ENCODE results near the gene GMPPB.
"Not testable (repeated sequence)": the region's sequence is repeated elsewhere in the genome, so short reads cannot be mapped to it uniquely, and the experiment has no call there.

Gene GMPPB

GRCh38 chr3:49686346-49686745 lies 37.4 kb downstream of the GMPPB start:
- Mint-ChIP-seq H3K4me3 (peak overlapping the region; percentile 73 to 76), H3K36me3 (peaks cover 26% of the 10 kb centered on the region in 2 donors), H3K4me1 (peaks cover 24 to 55% of the 10 kb centered on the region in 2 donors)
- not testable (repeated sequence) for H3K27ac Mint-ChIP-seq, H3K9me3 Mint-ChIP-seq, DNase-seq, H3K27me3 Mint-ChIP-seq
- ATAC-seq (replicated peaks): peak in 1 of 2 donors; percentile 20

- not testable (repeated sequence) for DNase-seq, H3K27ac Mint-ChIP-seq, H3K4me3 Mint-ChIP-seq, H3K27me3 Mint-ChIP-seq, H3K9me3 Mint-ChIP-seq
- H3K4me1 Mint-ChIP-seq: peaks cover 22 to 55% of the 10 kb centered on the region in 2 donors
- peaks cover 27% of the 10 kb centered on the region in 2 donors for H3K36me3 Mint-ChIP-seq
- ATAC-seq (replicated peaks): peak in 1 of 2 donors; percentile 3
These were observed 37.9 kb downstream of the GMPPB start for GRCh38 chr3:49685846-49686245.

GRCh38 chr3:49685103-49685502 lies 38.6 kb downstream of the GMPPB start:
- Mint-ChIP-seq H3K4me3 (peak overlapping the region; percentile 50 to 64), H3K4me1 (peaks cover 24 to 55% of the 10 kb centered on the region in 2 donors), H3K36me3 (peaks cover 34% of the 10 kb centered on the region in 2 donors)
- H3K27me3 Mint-ChIP-seq; ATAC-seq (replicated peaks); H3K27ac Mint-ChIP-seq; DNase-seq; H3K9me3 Mint-ChIP-seq: not testable (repeated sequence)

- not testable (repeated sequence) for H3K27ac Mint-ChIP-seq; H3K4me3 Mint-ChIP-seq; H3K9me3 Mint-ChIP-seq; DNase-seq; H3K27me3 Mint-ChIP-seq; ATAC-seq (replicated peaks)
- peaks cover 24 to 54% of the 10 kb centered on the region in 2 donors for H3K4me1 Mint-ChIP-seq
- H3K36me3 Mint-ChIP-seq: peaks cover 39 to 41% of the 10 kb centered on the region in 2 donors
These were observed 39.3 kb downstream of the GMPPB start for GRCh38 chr3:49684453-49684852.

GRCh38 chr3:49683162-49683561 lies 40.6 kb downstream of the GMPPB start:
- Mint-ChIP-seq H3K27ac (no peak overlapping the region), H3K4me3 (no peak overlapping the region), H3K36me3 (peaks cover 44 to 46% of the 10 kb centered on the region in 2 donors), H3K9me3 (no peaks in the 10 kb centered on the region), H3K4me1 (peaks cover 22 to 41% of the 10 kb centered on the region in 2 donors), H3K27me3 (peaks cover 5% of the 10 kb centered on the region in 2 donors)
- DNase-seq (no peak), ATAC-seq (replicated peaks) (no peak)

GRCh38 chr3:49681543-49681942 lies 42.2 kb downstream of the GMPPB start:
- Mint-ChIP-seq H3K9me3 (no peaks in the 10 kb centered on the region), H3K4me3 (no peak overlapping the region), H3K27ac (no peak overlapping the region), H3K36me3 (peaks cover 54 to 60% of the 10 kb centered on the region in 2 donors), H3K4me1 (peaks cover 24 to 34% of the 10 kb centered on the region in 2 donors), H3K27me3 (peaks cover 5% of the 10 kb centered on the region in 2 donors)
- DNase-seq (no peak), ATAC-seq (replicated peaks) (peak in 1 of 2 donors; percentile 10)

- no peak overlapping the region for H3K27ac Mint-ChIP-seq
- peaks cover 25 to 32% of the 10 kb centered on the region in 2 donors for H3K4me1 Mint-ChIP-seq
- peak; percentile 76 to 78 for ATAC-seq (replicated peaks)
- H3K36me3 Mint-ChIP-seq: peaks cover 55 to 62% of the 10 kb centered on the region in 2 donors
- no peaks in the 10 kb centered on the region for H3K9me3 Mint-ChIP-seq
- H3K4me3 Mint-ChIP-seq: peak overlapping the region in 1 of 2 donors; percentile 39
- no peak for DNase-seq
- H3K27me3 Mint-ChIP-seq: peaks cover 5% of the 10 kb centered on the region in 2 donors
These were observed 42.6 kb downstream of the GMPPB start for GRCh38 chr3:49681232-49681522.

- Mint-ChIP-seq H3K4me3 (peak overlapping the region in 1 of 2 donors; percentile 39), H3K27me3 (peaks cover 5% of the 10 kb centered on the region in 2 donors), H3K9me3 (no peaks in the 10 kb centered on the region), H3K36me3 (peaks cover 60 to 67% of the 10 kb centered on the region in 2 donors), H3K4me1 (peaks cover 28 to 32% of the 10 kb centered on the region in 2 donors), H3K27ac (peak overlapping the region; percentile 39)
- ATAC-seq (replicated peaks): peak; percentile 76 to 80
- DNase-seq: no peak
These were observed 43.1 kb downstream of the GMPPB start for GRCh38 chr3:49680493-49681231.

- Mint-ChIP-seq H3K4me1 (peaks cover 38 to 40% of the 10 kb centered on the region in 2 donors), H3K27me3 (no peaks in the 10 kb centered on the region), H3K4me3 (no peak overlapping the region), H3K9me3 (no peaks in the 10 kb centered on the region), H3K27ac (no peak overlapping the region), H3K36me3 (peaks cover 37 to 50% of the 10 kb centered on the region in 2 donors)
- DNase-seq: no peak
- ATAC-seq (replicated peaks): no peak
These were observed 47.8 kb downstream of the GMPPB start for GRCh38 chr3:49675912-49676311.

- peak; percentile 30 to 32 for ATAC-seq (replicated peaks)
These were observed 49.2 kb downstream of the GMPPB start for GRCh38 chr3:49674497-49674983.

GRCh38 chr3:49673715-49674496 lies 49.8 kb downstream of the GMPPB start, which contains the start of gene APEH:
Gene APEH, plus strand, starts transcription at chr3:49674351. Its CDS starts 51 bp downstream, at chr3:49674402.
- H3K27me3 Mint-ChIP-seq: no peaks in the 10 kb centered on the region
- ATAC-seq (replicated peaks): peak; percentile 88 to 89
- H3K4me3 Mint-ChIP-seq: peak within 1 kb of the TSS; percentile 95 to 98
- H3K4me1 Mint-ChIP-seq: peaks cover 24 to 30% of the 10 kb centered on the region in 2 donors
- H3K27ac Mint-ChIP-seq: peak within 1 kb of the TSS; percentile 99
- H3K9me3 Mint-ChIP-seq: no peaks in the 10 kb centered on the region
- peaks cover 25 to 35% of the 10 kb centered on the region in 2 donors for H3K36me3 Mint-ChIP-seq
- peak; percentile 98 for DNase-seq

More at GRCh38 chr3:49674497-49674983, 49.2 kb downstream of the GMPPB start:
- no peak for DNase-seq
- H3K4me3 Mint-ChIP-seq: peak overlapping the region; percentile 95 to 98
- H3K27ac Mint-ChIP-seq: peak overlapping the region; percentile 99
- H3K36me3 Mint-ChIP-seq: peaks cover 25 to 36% of the 10 kb centered on the region in 2 donors
- no peaks in the 10 kb centered on the region for H3K27me3 Mint-ChIP-seq
- H3K4me1 Mint-ChIP-seq: peaks cover 24 to 30% of the 10 kb centered on the region in 2 donors
- no peaks in the 10 kb centered on the region for H3K9me3 Mint-ChIP-seq

- ATAC-seq (replicated peaks): peak; percentile 3 to 4
- H3K9me3 Mint-ChIP-seq: no peaks in the 10 kb centered on the region
- peaks cover 0 to 3% of the 10 kb centered on the region in 2 donors for H3K27me3 Mint-ChIP-seq
- peak overlapping the region; percentile 95 to 98 for H3K4me3 Mint-ChIP-seq
- peak overlapping the region; percentile 99 for H3K27ac Mint-ChIP-seq
- peak; percentile 31 for DNase-seq
- H3K4me1 Mint-ChIP-seq: peaks cover 24 to 29% of the 10 kb centered on the region in 2 donors
- peaks cover 20 to 31% of the 10 kb centered on the region in 2 donors for H3K36me3 Mint-ChIP-seq
These were observed 50.5 kb downstream of the GMPPB start for GRCh38 chr3:49673121-49673714.

- peak; percentile 55 for DNase-seq
- H3K4me1 Mint-ChIP-seq: peaks cover 23 to 24% of the 10 kb centered on the region in 2 donors
These were observed 52.2 kb downstream of the GMPPB start for GRCh38 chr3:49671291-49672288.

More at GRCh38 chr3:49671291-49672288, 52.2 kb downstream of the GMPPB start:
- peak in 1 of 2 donors; percentile 6 for ATAC-seq (replicated peaks)
- H3K36me3 Mint-ChIP-seq: peaks cover 10 to 16% of the 10 kb centered on the region in 2 donors
- no peaks in the 10 kb centered on the region for H3K9me3 Mint-ChIP-seq
- H3K27ac Mint-ChIP-seq: peak overlapping the region; percentile 3
- peaks cover 6 to 7% of the 10 kb centered on the region in 2 donors for H3K27me3 Mint-ChIP-seq
- H3K4me3 Mint-ChIP-seq: peak overlapping the region in 1 of 2 donors; percentile 22
